ENCODE data around the gene PTPRE.
A peak's percentile ranks its signal among the peaks of the same experiment; 100 is the strongest.

Gene PTPRE

DNA sequence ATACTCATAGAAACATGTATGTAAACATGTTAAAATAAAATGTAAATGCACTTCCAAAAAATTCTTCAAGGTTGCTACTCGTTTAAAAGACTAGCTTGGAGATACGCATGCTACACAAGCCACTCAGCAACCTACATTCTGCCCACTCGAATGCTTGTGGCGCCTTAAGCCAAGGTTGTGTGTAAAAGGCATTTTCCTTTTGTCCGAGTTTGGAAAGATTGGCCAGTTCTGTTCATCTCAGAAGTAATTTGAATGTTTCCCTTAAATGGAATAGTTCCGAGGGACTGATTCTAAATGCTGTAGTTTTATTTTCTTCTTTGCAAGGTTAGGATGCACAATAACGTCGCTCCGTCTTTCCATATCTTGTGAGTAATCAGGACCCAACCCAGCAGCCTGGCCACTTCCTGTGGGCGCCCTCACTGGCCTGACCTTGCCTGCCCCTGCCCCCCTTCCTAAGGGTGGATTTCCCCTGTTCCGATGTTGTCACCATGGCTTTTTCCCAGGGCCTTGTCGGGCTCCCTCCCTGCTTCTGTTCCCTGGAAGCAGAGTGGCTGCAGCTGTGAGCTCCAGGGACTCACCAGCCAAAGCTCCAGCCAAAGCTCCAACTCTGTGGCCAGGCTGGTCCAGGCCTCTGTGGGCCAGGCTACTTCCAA is 70.6 kb downstream of the PTPRE start:
- H3K27ac ChIP-seq = no peak overlapping the region
- H3K4me3 ChIP-seq (ENCODE audit: low read depth, low read length) = no peak overlapping the region
- no peaks in the 10 kb centered on the region for H3K27me3 ChIP-seq (ENCODE audit: insufficient read depth, low read depth, severe bottlenecking)
- DNase-seq = peak; percentile 64
- TF ChIP-seq, protein P1, sequence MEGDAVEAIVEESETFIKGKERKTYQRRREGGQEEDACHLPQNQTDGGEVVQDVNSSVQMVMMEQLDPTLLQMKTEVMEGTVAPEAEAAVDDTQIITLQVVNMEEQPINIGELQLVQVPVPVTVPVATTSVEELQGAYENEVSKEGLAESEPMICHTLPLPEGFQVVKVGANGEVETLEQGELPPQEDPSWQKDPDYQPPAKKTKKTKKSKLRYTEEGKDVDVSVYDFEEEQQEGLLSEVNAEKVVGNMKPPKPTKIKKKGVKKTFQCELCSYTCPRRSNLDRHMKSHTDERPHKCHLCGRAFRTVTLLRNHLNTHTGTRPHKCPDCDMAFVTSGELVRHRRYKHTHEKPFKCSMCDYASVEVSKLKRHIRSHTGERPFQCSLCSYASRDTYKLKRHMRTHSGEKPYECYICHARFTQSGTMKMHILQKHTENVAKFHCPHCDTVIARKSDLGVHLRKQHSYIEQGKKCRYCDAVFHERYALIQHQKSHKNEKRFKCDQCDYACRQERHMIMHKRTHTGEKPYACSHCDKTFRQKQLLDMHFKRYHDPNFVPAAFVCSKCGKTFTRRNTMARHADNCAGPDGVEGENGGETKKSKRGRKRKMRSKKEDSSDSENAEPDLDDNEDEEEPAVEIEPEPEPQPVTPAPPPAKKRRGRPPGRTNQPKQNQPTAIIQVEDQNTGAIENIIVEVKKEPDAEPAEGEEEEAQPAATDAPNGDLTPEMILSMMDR (IDR thresholded peaks at IDR 0.05; ENCODE audit: low read depth, low read length) = no peak
- peaks cover 11% of the 10 kb centered on the region for H3K9me3 ChIP-seq (ENCODE audit: severe bottlenecking)
- H3K36me3 ChIP-seq = no peaks in the 10 kb centered on the region

DNA sequence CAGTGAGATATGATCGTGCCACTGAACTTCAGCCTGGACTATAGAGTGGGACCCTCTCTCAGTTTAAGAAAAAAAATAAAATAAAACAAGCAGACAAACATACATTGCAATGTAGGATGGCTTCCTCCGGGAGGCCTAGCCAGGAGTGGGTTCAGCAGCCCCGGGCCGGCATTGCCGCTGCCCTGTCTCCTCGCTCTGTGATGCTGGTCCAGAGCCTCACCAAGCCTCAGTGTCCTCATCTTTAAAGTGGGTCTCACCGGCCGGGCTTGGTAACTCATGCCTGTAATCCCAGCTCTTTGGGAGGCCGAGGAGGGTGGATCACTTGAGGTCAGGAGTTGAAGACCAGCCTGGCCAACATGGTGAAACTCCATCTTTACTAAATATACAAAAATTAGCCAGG is 71.6 kb downstream of the PTPRE start:
- Histone ChIP-seq H3K27me3 (ENCODE audit: insufficient read depth, low read depth, severe bottlenecking) (no peaks in the 10 kb centered on the region), H3K4me3 (ENCODE audit: low read depth, low read length) (no peak overlapping the region), H3K36me3 (no peaks in the 10 kb centered on the region), H3K27ac (no peak overlapping the region), H3K9me3 (ENCODE audit: severe bottlenecking) (peaks cover 11% of the 10 kb centered on the region)
- TF ChIP-seq, protein P1 (IDR thresholded peaks at IDR 0.05; ENCODE audit: low read depth, low read length) = no peak
- no peak for DNase-seq

DNA sequence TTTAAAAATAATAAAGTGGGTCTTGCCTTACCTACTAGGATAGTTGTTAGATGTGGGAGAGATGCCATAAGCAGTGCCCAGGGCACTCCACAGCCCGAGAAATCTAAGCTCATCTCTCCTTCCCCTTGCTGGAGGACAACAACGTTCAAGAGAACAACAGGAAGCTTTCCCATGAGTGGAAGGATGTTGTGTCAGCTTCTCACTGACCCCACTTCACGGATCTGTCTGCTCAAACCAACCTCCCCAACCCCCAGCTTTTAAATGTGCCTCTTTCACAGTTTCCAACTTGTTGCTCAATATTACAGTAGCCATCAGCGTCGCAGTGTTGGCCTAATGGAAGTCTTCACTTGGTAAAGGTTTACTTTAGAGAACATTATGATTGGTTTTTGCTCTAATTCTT is 72.1 kb downstream of the PTPRE start:
- no peak overlapping the region for H3K27ac ChIP-seq
- DNase-seq = no peak
- TF ChIP-seq, protein P1 (IDR thresholded peaks at IDR 0.05; ENCODE audit: low read depth, low read length) = no peak
- peaks cover 11% of the 10 kb centered on the region for H3K9me3 ChIP-seq (ENCODE audit: severe bottlenecking)
- H3K4me3 ChIP-seq (ENCODE audit: low read depth, low read length) = no peak overlapping the region
- H3K36me3 ChIP-seq = no peaks in the 10 kb centered on the region
- no peaks in the 10 kb centered on the region for H3K27me3 ChIP-seq (ENCODE audit: insufficient read depth, low read depth, severe bottlenecking)

DNA sequence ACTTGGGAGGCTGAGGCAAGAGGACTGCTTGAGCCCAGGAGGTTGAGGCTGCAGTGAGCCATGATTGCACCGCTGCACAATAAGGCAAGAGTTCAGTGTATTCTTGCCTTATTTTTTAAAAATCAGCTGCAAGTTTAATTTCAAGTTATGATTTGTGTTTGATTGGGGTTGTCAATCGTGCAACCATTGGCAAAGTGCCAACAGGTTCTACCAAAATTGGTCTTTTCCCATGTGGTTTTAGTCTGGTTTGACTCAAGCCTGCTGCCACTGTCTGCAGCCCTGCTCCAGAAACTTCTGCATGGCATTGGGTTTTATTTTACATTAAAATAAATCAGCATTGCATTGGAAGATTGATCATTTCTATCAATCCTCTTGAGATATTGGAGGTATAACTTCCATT is 72.7 kb downstream of the PTPRE start:
- H3K27me3 ChIP-seq (ENCODE audit: insufficient read depth, low read depth, severe bottlenecking) = no peaks in the 10 kb centered on the region
- no peak overlapping the region for H3K27ac ChIP-seq
- H3K9me3 ChIP-seq (ENCODE audit: severe bottlenecking) = peaks cover 11% of the 10 kb centered on the region
- no peak overlapping the region for H3K4me3 ChIP-seq (ENCODE audit: low read depth, low read length)
- TF ChIP-seq, protein P1 (IDR thresholded peaks at IDR 0.05; ENCODE audit: low read depth, low read length) = no peak
- no peak for DNase-seq
- H3K36me3 ChIP-seq = no peaks in the 10 kb centered on the region

DNA sequence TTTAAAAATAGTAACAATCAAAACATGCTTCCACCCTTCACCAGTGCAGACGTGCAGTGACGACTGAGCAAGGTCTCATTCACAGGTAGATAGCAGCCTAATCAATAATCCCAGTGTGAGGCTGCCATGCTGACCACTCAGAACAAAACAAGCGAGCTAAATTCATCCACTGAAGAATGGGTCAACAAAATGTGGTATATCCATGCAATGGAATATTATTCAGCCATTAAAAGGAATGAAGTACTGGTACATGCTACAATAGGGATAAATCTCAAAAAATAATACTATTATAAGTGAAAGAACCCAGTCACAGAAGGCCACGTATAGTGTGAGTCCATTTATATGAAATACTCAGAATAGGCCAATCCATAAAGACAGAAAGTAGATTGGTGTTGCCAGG is 74.0 kb downstream of the PTPRE start:
- no peaks in the 10 kb centered on the region for H3K27me3 ChIP-seq (ENCODE audit: insufficient read depth, low read depth, severe bottlenecking)
- H3K27ac ChIP-seq = no peak overlapping the region
- TF ChIP-seq, protein P1 (IDR thresholded peaks at IDR 0.05; ENCODE audit: low read depth, low read length) = no peak
- H3K36me3 ChIP-seq = no peaks in the 10 kb centered on the region
- no peak for DNase-seq
- H3K4me3 ChIP-seq (ENCODE audit: low read depth, low read length) = no peak overlapping the region
- H3K9me3 ChIP-seq (ENCODE audit: severe bottlenecking) = peaks cover 11% of the 10 kb centered on the region

DNA sequence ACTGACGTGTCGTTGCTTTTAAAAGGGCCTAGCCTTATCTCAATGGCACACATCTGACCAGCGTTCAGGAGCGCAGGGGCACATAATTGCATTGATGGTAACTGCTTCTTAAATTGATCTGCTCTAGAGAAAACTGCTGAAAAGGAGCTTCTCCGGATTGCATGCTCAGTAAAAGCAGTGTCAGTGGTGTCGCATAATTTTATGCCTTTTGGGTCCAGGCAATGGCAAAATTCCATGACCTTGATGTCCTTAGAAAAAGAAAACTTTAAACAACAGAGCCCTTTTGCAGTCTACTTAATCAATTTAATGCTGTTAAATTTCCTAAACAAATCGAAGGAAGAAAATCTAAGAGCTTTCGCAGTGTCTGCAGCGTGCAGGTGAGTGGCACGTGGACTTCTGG is 75.7 kb downstream of the PTPRE start:
- no peaks in the 10 kb centered on the region for H3K36me3 ChIP-seq
- peaks cover 11% of the 10 kb centered on the region for H3K9me3 ChIP-seq (ENCODE audit: severe bottlenecking)

More for the DNA sequence above, 75.7 kb downstream of the PTPRE start:
- no peak for DNase-seq
- no peaks in the 10 kb centered on the region for H3K27me3 ChIP-seq (ENCODE audit: insufficient read depth, low read depth, severe bottlenecking)
- TF ChIP-seq, protein P1 (IDR thresholded peaks at IDR 0.05; ENCODE audit: low read depth, low read length) = no peak
- H3K27ac ChIP-seq = no peak overlapping the region
- H3K4me3 ChIP-seq (ENCODE audit: low read depth, low read length) = no peak overlapping the region
